ENCODE data around the gene SSH2. TPM values are rescaled to one million over a fixed set of nuclear protein-coding genes. Genes with fewer than 3 reads are reported as not detected.
"Not testable (repeated sequence)": the region's sequence is repeated elsewhere in the genome, so short reads cannot be mapped to it uniquely, and the experiment has no call there.

Gene SSH2
- total and polyA plus RNA-seq, 7 experiments from 2014 or later, result 33.9 to 109 (median 76.2) TPM

DNA sequence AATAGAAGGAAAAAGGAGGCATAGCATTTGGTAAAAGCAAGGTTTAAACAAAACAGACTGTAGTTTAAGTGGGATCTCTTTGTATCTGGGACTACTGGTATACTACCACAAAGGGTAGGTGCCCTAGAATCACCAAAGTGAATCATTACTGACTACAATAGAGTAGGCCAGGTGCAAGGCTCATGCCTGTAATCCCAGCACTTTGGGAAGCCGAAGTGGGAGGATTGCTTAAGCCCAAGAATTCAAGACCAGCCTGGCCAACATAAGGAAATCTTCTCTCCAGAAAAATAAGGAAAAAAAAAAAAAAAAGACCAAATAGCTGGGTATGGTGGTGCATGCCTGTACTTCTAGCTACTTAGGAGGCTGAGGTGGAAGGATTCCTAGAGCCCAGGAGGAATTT lies 246.5 kb downstream of the SSH2 start:
- CTCF ChIA-PET, result interaction anchor here (0.8 to 1.2 kb wide), 2 partner anchors 9 to 42 kb away, joined by 3 read pairs; no protein-coding TSS in a partner anchor
- ATAC-seq, result no peak

DNA sequence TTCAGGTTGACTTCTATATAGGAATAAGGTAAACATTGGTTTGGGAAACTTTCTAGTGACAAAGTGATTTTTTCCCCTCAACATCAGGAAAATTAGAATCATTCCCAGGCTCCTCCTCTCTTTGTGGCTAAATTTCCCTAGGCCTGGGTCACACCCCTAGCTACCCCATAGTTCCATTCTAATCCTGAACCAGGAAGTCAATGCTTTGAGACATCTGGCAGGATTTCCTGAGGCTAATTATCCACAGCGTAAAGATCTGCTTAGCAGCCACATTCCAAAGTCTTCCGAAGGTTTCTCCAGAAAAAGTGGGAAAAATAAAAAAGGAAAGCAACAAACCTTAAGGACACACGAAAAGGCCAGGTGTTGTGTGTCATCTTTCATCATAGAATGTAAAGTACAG lies 247.0 kb downstream of the SSH2 start:
- H3K27ac ChIP-seq (ENCODE audit: low read depth, low read length), result no peak overlapping the region
- no peaks in the 10 kb centered on the region for H3K9me3 ChIP-seq (ENCODE audit: control insufficient read depth in 2 of 3, low read length in 3 of 3)
- peaks cover 0 to 9% of the 10 kb centered on the region in 2 donors for H3K4me1 ChIP-seq (ENCODE audit: control insufficient read depth in 2 of 2, insufficient read depth in 2 of 2, low read length in 2 of 2)
- CTCF ChIA-PET, result interaction anchor here (0.8 to 1.2 kb wide), 4 partner anchors 8 to 96 kb away, joined by 3 to 12 read pairs (median 4); no protein-coding TSS in a partner anchor
- POLR2A ChIA-PET, result interaction anchor here (1.3 kb wide), 1 partner anchor 16 kb away, joined by 3 read pairs; no protein-coding TSS in a partner anchor
- intact Hi-C loops (cut with micrococcal nuclease), result loop anchor here in 1 of 2 donors (1.0 to 5.0 kb wide), 2 partner anchors 39 to 96 kb away; no protein-coding TSS in a partner anchor
- ATAC-seq (no peak), DNase-seq (no peak)
- Mint-ChIP-seq H3K9me3 (no peaks in the 10 kb centered on the region), H3K36me3 (peaks cover 0 to 35% (median 15%) of the 10 kb centered on the region in 5 donors), H3K4me1 (peaks cover 14 to 49% (median 23%) of the 10 kb centered on the region in 7 donors), H3K4me3 (no peak overlapping the region), H3K27me3 (no peaks in the 10 kb centered on the region), H3K27ac (peak overlapping the region in 7 of 9 donors; percentile 28 to 78 (median 66))
- peaks cover 0 to 17% (median 9%) of the 10 kb centered on the region in 3 experiments for H3K36me3 ChIP-seq (ENCODE audit: control insufficient read depth in 2 of 3, insufficient read depth in 3 of 3, low read length in 3 of 3)
- H3K27me3 ChIP-seq (ENCODE audit: control insufficient read depth in 2 of 2, insufficient read depth in 2 of 2, low read length in 2 of 2), result no peaks in the 10 kb centered on the region
- H3K4me3 ChIP-seq (ENCODE audit: low read length), result no peak overlapping the region

More for the DNA sequence above, 246.5 kb downstream of the SSH2 start:
- no peaks in the 10 kb centered on the region for H3K9me3 Mint-ChIP-seq
- H3K27me3 Mint-ChIP-seq, result no peaks in the 10 kb centered on the region
- POLR2A ChIA-PET, result interaction anchor here (0.6 to 1.3 kb wide), 2 partner anchors 16 to 20 kb away, joined by 3 to 4 read pairs; no protein-coding TSS in a partner anchor
- peak overlapping the region in 6 of 9 donors; percentile 7 to 78 (median 65) for H3K27ac Mint-ChIP-seq
- H3K4me1 Mint-ChIP-seq, result peaks cover 14 to 49% (median 23%) of the 10 kb centered on the region in 7 donors
- DNase-seq, result no peak
- no peak overlapping the region for H3K27ac ChIP-seq (ENCODE audit: low read depth, low read length)
- no peaks in the 10 kb centered on the region for H3K27me3 ChIP-seq (ENCODE audit: control insufficient read depth in 2 of 2, insufficient read depth in 2 of 2, low read length in 2 of 2)
- no peak overlapping the region for H3K4me3 ChIP-seq (ENCODE audit: low read length)
- intact Hi-C loops (cut with micrococcal nuclease), result loop anchor here in 1 of 2 donors (5.0 kb wide), 1 partner anchor 39 kb away; no protein-coding TSS in a partner anchor
- H3K9me3 ChIP-seq (ENCODE audit: control insufficient read depth in 2 of 3, low read length in 3 of 3), result no peaks in the 10 kb centered on the region
- peaks cover 0 to 17% (median 9%) of the 10 kb centered on the region in 3 experiments for H3K36me3 ChIP-seq (ENCODE audit: control insufficient read depth in 2 of 3, insufficient read depth in 3 of 3, low read length in 3 of 3)
- peaks cover 0 to 36% (median 15%) of the 10 kb centered on the region in 5 donors for H3K36me3 Mint-ChIP-seq
- H3K4me1 ChIP-seq (ENCODE audit: control insufficient read depth in 2 of 2, insufficient read depth in 2 of 2, low read length in 2 of 2), result peaks cover 0 to 9% of the 10 kb centered on the region in 2 donors
- peak overlapping the region in 1 of 10 donors; percentile 29 for H3K4me3 Mint-ChIP-seq

DNA sequence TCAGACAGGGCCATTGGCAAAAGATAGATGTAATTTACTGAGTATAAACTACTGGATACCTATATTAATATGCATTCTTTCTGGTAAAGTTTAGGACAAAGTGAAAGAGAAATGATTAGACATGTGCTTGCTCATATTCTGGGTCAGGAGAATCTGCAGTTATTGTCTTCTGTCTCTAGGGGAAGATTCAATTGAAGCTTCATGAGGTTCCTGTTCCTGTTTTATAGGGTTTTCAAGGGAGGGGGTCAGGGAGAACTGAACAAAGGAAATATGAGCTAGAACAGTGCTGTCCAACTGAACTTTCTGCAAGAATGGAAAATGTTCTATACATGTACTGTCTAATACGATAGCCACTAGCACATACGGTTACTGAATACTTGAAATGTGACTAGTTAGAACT lies 248.0 kb downstream of the SSH2 start:
- Histone ChIP-seq H3K36me3 (ENCODE audit: control insufficient read depth in 2 of 3, insufficient read depth in 3 of 3, low read length in 3 of 3) (peaks cover 0 to 18% (median 9%) of the 10 kb centered on the region in 3 experiments), H3K27ac (ENCODE audit: low read depth, low read length) (no peak overlapping the region), H3K4me1 (ENCODE audit: control insufficient read depth in 2 of 2, insufficient read depth in 2 of 2, low read length in 2 of 2) (peaks cover 0 to 9% of the 10 kb centered on the region in 2 donors), H3K27me3 (ENCODE audit: control insufficient read depth in 2 of 2, insufficient read depth in 2 of 2, low read length in 2 of 2) (no peaks in the 10 kb centered on the region), H3K4me3 (ENCODE audit: low read length) (no peak overlapping the region), H3K9me3 (ENCODE audit: control insufficient read depth in 2 of 3, low read length in 3 of 3) (no peaks in the 10 kb centered on the region)
- no peaks in the 10 kb centered on the region for H3K27me3 Mint-ChIP-seq
- intact Hi-C loops (cut with micrococcal nuclease), result loop anchor here in 1 of 2 donors (1.0 to 5.0 kb wide), 2 partner anchors 40 to 97 kb away; no protein-coding TSS in a partner anchor
- H3K4me3 Mint-ChIP-seq, result peak overlapping the region in 3 of 10 donors; percentile 0 to 7 (median 2)
- peak overlapping the region in 7 of 9 donors; percentile 21 to 80 (median 43) for H3K27ac Mint-ChIP-seq
- peaks cover 12 to 51% (median 28%) of the 10 kb centered on the region in 7 donors for H3K4me1 Mint-ChIP-seq
- POLR2A ChIA-PET, result interaction anchor here (0.6 to 1.6 kb wide), 3 partner anchors 10 to 25 kb away, joined by 3 to 6 read pairs (median 4); no protein-coding TSS in a partner anchor
- peaks cover 0 to 35% (median 19%) of the 10 kb centered on the region in 5 donors for H3K36me3 Mint-ChIP-seq
- CTCF ChIA-PET, result interaction anchor here (1.0 to 2.3 kb wide), 5 partner anchors 8 to 97 kb away, joined by 3 to 12 read pairs (median 5); no protein-coding TSS in a partner anchor
- H3K9me3 Mint-ChIP-seq, result no peaks in the 10 kb centered on the region
- peak in 2 of 9 donors; percentile 15 to 17 for DNase-seq
- peak; percentile 76 for ATAC-seq

DNA sequence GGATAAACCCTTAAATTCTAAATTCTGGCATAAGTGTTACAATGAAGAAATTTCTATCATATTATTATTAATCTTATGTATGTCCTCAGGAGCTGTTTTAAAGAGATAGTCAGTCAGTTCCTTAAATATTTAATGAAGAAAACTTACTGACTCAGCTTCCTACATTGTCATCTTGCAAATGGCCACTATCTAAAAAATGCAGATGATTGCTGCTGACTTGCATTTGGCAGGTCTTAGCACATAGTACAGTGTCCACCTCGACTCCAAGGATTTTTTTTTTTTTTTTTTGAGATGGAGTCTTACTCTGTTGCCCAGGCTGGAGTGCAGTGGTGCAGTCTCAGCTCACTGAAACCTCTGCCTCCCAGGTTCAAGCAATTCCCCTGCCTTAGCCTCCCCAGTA lies 252.2 kb downstream of the SSH2 start:
- Mint-ChIP-seq H3K4me3 (no peak overlapping the region), H3K4me1 (peaks cover 25 to 61% (median 43%) of the 10 kb centered on the region in 7 donors), H3K9me3 (no peaks in the 10 kb centered on the region), H3K36me3 (peaks cover 0 to 32% (median 16%) of the 10 kb centered on the region in 5 donors), H3K27ac (peak overlapping the region in 3 of 9 donors; percentile 59 to 83 (median 71)), H3K27me3 (no peaks in the 10 kb centered on the region)
- Histone ChIP-seq H3K27ac (ENCODE audit: low read depth, low read length) (no peak overlapping the region), H3K9me3 (ENCODE audit: control insufficient read depth in 2 of 3, low read length in 3 of 3) (no peaks in the 10 kb centered on the region), H3K4me3 (ENCODE audit: low read length) (no peak overlapping the region), H3K36me3 (ENCODE audit: control insufficient read depth in 2 of 3, insufficient read depth in 3 of 3, low read length in 3 of 3) (peaks cover 3 to 34% (median 5%) of the 10 kb centered on the region in 3 experiments), H3K4me1 (ENCODE audit: control insufficient read depth in 2 of 2, insufficient read depth in 2 of 2, low read length in 2 of 2) (peaks cover 0 to 20% of the 10 kb centered on the region in 2 donors), H3K27me3 (ENCODE audit: control insufficient read depth in 2 of 2, insufficient read depth in 2 of 2, low read length in 2 of 2) (no peaks in the 10 kb centered on the region)
- DNase-seq, result no peak
- CTCF ChIA-PET, result no interaction called here
- intact Hi-C loops (cut with micrococcal nuclease), result loop anchor here in 1 of 2 donors (5.0 kb wide), 1 partner anchor 36 kb away; no protein-coding TSS in a partner anchor
- POLR2A ChIA-PET, result interaction anchor here (0.5 to 1.3 kb wide), 2 partner anchors 23 to 84 kb away, joined by 3 to 8 read pairs; no protein-coding TSS in a partner anchor
- ATAC-seq, result no peak

DNA sequence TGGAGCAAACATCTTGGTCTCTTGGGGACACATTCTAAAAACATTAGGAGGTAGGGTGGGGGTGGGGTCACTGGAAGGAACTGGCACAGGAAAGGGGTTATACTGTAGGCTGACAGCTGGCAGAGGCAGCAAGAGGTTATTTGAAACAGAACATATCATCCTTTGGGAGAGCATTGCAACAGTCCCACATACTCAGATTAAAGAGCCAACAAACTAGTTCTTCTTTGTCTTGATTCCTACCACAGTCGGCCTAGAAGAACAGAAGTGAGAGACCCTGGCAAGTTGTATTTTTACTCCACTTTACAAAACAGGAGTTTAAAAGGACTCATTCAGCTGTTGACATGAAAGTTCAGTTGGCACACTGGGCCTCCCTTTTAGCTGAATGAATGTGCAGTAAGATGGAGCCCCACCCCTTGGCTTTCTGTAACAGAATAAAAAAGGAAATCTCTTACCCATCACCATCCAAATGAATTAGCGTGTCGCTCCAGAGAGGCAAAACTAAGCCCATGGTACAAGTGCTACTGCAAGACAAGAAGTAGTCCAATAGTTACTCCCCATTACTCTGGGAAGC lies 252.7 kb downstream of the SSH2 start:
- intact Hi-C loops (cut with micrococcal nuclease), result loop anchor here in 1 of 2 donors (5.0 kb wide), 1 partner anchor 35 kb away; no protein-coding TSS in a partner anchor
- H3K27ac ChIP-seq (ENCODE audit: low read depth, low read length), result no peak overlapping the region
- Mint-ChIP-seq H3K27me3 (no peaks in the 10 kb centered on the region), H3K27ac (peak overlapping the region; percentile 5 to 89 (median 71)), H3K9me3 (no peaks in the 10 kb centered on the region), H3K4me1 (peaks cover 23 to 56% (median 39%) of the 10 kb centered on the region in 7 donors), H3K36me3 (peaks cover 0 to 34% (median 16%) of the 10 kb centered on the region in 5 donors), H3K4me3 (no peak overlapping the region)
- no peak overlapping the region for H3K4me3 ChIP-seq (ENCODE audit: low read length)
- ChIA-PET CTCF (no interaction called here), POLR2A (interaction anchor here (0.5 to 1.3 kb wide), 3 partner anchors 11 to 84 kb away, joined by 3 to 8 read pairs (median 3); no protein-coding TSS in a partner anchor)
- ATAC-seq (no peak), DNase-seq (no peak)
- H3K27me3 ChIP-seq (ENCODE audit: control insufficient read depth in 2 of 2, insufficient read depth in 2 of 2, low read length in 2 of 2), result no peaks in the 10 kb centered on the region
- H3K4me1 ChIP-seq (ENCODE audit: control insufficient read depth in 2 of 2, insufficient read depth in 2 of 2, low read length in 2 of 2), result peaks cover 0 to 17% of the 10 kb centered on the region in 2 donors
- H3K36me3 ChIP-seq (ENCODE audit: control insufficient read depth in 2 of 3, insufficient read depth in 3 of 3, low read length in 3 of 3), result peaks cover 5 to 39% (median 6%) of the 10 kb centered on the region in 3 experiments
- H3K9me3 ChIP-seq (ENCODE audit: control insufficient read depth in 2 of 3, low read length in 3 of 3), result no peaks in the 10 kb centered on the region

DNA sequence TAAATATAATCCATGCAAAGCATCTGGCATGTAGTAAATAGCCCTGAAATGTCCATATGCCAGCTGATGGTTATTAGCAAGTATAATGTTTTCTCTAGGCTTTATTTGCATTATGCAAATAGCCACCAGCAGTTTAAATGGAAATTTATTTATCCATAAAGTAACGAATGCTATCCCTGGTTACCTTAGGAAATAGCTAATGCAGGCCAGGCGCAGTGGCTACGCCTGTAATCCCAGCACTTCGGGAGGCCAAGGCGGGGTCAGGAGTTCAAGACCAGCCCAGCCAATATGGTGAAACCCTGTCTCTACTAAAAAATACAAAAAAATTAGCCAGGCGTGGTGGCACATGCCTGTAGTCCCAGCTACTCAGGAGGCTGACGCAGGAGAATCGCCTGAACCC lies 254.1 kb downstream of the SSH2 start:
- not testable (repeated sequence) for H3K27me3 ChIP-seq (ENCODE audit: control insufficient read depth in 2 of 2, insufficient read depth in 2 of 2, low read length in 2 of 2); H3K9me3 ChIP-seq (ENCODE audit: control insufficient read depth in 2 of 3, low read length in 3 of 3); DNase-seq; ATAC-seq; H3K4me3 Mint-ChIP-seq; H3K9me3 Mint-ChIP-seq; H3K4me3 ChIP-seq (ENCODE audit: low read length); H3K27me3 Mint-ChIP-seq; H3K27ac ChIP-seq (ENCODE audit: low read depth, low read length)
- Histone ChIP-seq H3K36me3 (ENCODE audit: control insufficient read depth in 2 of 3, insufficient read depth in 3 of 3, low read length in 3 of 3) (peaks cover 13 to 46% (median 17%) of the 10 kb centered on the region in 3 experiments), H3K4me1 (ENCODE audit: control insufficient read depth in 2 of 2, insufficient read depth in 2 of 2, low read length in 2 of 2) (peaks cover 0 to 11% of the 10 kb centered on the region in 2 donors)
- peak overlapping the region in 5 of 9 donors; percentile 11 to 77 (median 45) for H3K27ac Mint-ChIP-seq
- H3K36me3 Mint-ChIP-seq, result peaks cover under 1 to 42% (median 23%) of the 10 kb centered on the region in 5 donors
- H3K4me1 Mint-ChIP-seq, result peaks cover 18 to 47% (median 31%) of the 10 kb centered on the region in 7 donors
- ChIA-PET CTCF (interaction anchor here (0.5 to 0.6 kb wide), 2 partner anchors 20 to 24 kb away, joined by 3 to 5 read pairs; no protein-coding TSS in a partner anchor), POLR2A (interaction anchor here (0.9 kb wide), 1 partner anchor 84 kb away, joined by 3 read pairs; no protein-coding TSS in a partner anchor)
- intact Hi-C loops (cut with micrococcal nuclease), result loop anchor here in 1 of 2 donors (5.0 kb wide), 1 partner anchor 34 kb away; no protein-coding TSS in a partner anchor
